ENCODE measurements around the gene FMN2. TPM values are rescaled to one million over a fixed set of nuclear protein-coding genes. Genes with fewer than 3 reads are reported as not detected.

FMN2 gene
- polyA plus RNA-seq, 3 donors, result 5.1 to 7.4 (median 5.4) TPM

- DNase-seq (ENCODE audit: extremely low read depth in 1 of 11, low read depth in 9 of 11, low spot score in 4 of 11), result peak in 6 of 11 donors; percentile 4 to 19 (median 10)
These were observed 1.7 kb downstream of the FMN2 start for GRCh38 chr1:240093120-240093961.

- no peak for DNase-seq (ENCODE audit: extremely low read depth in 1 of 11, low read depth in 9 of 11, low spot score in 4 of 11)
These were observed 2.5 kb downstream of the FMN2 start for GRCh38 chr1:240094041-240094722.

GRCh38 chr1:240096974-240097373 lies 5.3 kb downstream of the FMN2 start:
- no peak for DNase-seq (ENCODE audit: extremely low read depth in 1 of 11, low read depth in 9 of 11, low spot score in 4 of 11)

DNA sequence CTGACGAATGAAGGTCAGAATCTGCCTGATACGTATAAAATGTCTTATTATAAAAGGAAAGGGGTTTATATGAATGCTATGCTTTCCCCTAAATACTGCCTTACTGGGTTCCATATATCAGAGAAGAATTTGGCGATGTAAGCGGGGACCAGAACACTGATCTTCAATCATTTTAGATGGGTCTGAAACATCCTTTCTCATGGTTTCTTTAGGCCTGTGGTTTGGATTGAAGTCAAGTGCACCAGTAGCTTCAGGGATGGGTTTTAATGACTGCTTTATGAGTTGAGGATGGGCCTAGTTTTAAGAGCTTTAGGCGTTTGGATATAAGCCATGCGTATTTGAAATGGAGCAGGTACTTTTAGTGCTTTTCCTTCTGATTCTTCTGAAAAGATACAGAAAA lies 6.9 kb downstream of the FMN2 start:
- no peak for DNase-seq (ENCODE audit: extremely low read depth in 1 of 11, low read depth in 9 of 11, low spot score in 4 of 11)

- no peak for DNase-seq (ENCODE audit: extremely low read depth in 1 of 11, low read depth in 9 of 11, low spot score in 4 of 11)
These were observed 7.6 kb downstream of the FMN2 start for GRCh38 chr1:240099329-240099728.

DNA sequence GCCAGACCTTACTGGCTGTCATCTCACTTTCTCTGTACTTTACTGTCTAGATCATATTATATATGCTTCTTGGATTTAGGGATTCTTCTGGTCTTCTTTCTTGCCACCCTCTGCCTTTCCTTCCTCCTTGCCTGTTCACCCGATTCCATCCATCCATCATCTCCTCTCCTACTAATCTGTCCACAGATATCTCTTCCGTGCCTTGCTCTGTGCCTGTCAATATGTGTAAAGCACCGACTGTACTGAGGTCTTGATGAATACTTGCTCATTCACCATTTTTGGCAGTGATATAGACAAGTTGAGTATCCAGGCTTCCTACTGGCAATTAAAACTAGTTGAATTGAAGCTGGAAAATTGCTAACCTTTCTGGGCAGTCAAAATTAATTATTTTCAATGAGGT lies 8.1 kb downstream of the FMN2 start:
- no peak for DNase-seq (ENCODE audit: extremely low read depth in 1 of 11, low read depth in 9 of 11, low spot score in 4 of 11)

GRCh38 chr1:240100371-240100934 lies 8.8 kb downstream of the FMN2 start:
- DNase-seq (ENCODE audit: extremely low read depth in 1 of 11, low read depth in 9 of 11, low spot score in 4 of 11), result no peak

DNA sequence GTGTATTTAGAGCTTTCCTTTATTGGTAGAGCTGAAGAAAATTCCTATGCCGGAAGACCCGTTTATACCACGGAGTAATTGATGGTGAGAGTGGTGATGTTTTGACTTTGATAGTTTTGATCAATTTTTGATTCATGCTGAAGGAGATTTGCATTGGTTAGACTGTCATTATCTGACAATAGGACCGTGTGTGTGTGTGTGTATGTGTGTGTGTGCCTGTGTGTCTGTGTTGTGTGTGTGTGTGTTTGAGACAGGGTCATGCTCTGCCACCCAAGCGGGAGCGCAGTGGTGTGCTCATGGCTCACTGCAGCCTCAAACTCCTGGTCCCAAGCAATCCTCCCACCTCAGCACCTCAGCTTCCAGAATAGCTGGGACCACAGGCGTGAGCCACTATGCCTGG lies 9.6 kb downstream of the FMN2 start:
- no peak for DNase-seq (ENCODE audit: extremely low read depth in 1 of 11, low read depth in 9 of 11, low spot score in 4 of 11)

GRCh38 chr1:240101737-240102136 lies 10.1 kb downstream of the FMN2 start:
- DNase-seq (ENCODE audit: extremely low read depth in 1 of 11, low read depth in 9 of 11, low spot score in 4 of 11), result no peak

DNA sequence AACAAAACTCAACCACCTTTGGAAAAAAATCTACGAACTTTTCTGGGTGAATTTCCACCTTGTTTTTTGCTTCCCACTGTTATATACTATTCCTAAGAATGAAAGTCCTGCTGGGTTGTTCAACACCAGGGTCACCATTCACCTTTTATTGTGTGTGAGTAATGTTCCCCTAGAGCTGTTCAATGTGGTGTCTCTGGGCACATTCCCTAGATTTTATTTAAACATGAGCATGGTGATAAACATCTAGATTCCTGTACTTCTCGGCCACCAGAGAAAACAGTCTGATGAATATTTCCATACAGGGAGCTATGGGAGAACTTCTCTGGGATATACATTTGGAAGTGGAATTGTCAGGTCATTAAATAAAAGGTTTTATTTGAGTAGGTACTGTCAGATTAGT lies 13.0 kb downstream of the FMN2 start:
- DNase-seq (ENCODE audit: extremely low read depth in 1 of 11, low read depth in 9 of 11, low spot score in 4 of 11), result no peak

GRCh38 chr1:240107058-240107684 lies 15.5 kb downstream of the FMN2 start:
- DNase-seq (ENCODE audit: extremely low read depth in 1 of 11, low read depth in 9 of 11, low spot score in 4 of 11), result no peak

- no peak for DNase-seq (ENCODE audit: extremely low read depth in 1 of 11, low read depth in 9 of 11, low spot score in 4 of 11)
These were observed 17.4 kb downstream of the FMN2 start for GRCh38 chr1:240109130-240109529.

DNA sequence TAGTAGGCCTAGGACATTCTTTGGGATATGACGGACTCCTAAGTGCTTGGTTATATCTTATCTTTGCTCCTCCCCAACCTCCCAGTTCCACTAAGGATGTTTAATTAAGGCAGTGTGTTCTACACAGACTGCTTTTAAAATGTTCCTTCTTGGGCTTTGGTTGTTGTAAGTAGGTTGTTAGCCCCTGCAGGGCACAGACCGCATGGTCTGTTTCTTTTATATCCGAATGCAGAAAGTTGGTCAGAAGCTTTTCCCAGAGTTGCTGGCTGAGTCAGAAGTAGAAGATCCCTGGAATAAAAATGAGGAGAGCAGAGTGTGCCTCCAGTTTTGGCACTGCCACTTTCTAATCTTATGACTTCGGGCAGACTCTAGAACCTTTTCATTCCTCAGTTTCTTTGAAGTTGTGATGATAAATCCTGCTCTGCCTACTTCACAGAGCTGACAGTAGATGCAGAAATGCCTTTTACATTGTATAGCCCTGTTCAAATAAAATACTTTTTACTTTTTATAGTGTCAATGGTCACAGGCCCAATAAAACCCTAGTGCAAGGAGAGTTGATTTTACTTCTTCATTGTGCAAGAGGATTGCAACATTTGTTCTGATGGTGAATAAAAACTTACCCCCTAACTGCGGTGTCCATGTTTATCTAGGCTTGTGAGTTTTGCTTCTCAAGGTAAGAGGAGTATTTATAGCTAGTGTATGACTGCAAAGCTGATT lies 18.4 kb downstream of the FMN2 start:
- DNase-seq (ENCODE audit: extremely low read depth in 1 of 11, low read depth in 9 of 11, low spot score in 4 of 11), result no peak

- no peak for DNase-seq (ENCODE audit: extremely low read depth in 1 of 11, low read depth in 9 of 11, low spot score in 4 of 11)
These were observed 19.9 kb downstream of the FMN2 start for GRCh38 chr1:240111558-240111957.

DNA sequence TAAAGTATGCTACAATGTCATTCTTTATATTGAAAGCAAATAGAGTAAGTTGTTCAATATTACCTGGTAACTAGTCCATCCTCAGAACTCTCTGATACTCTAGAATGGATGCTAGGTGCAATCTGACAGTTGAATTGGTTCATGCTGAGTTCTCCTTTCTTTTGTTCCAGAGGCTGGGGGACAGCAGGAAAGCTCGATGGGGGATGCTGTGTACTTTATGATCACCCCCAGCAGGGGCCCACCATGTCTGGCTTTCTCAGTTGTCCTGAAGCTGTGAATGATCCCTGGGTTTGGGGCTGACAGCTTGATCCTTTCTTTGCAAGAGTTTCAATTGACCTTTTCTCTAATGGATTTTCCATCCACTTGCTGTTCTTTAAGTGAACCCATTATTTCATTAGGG lies 22.5 kb downstream of the FMN2 start:
- DNase-seq (ENCODE audit: extremely low read depth in 1 of 11, low read depth in 9 of 11, low spot score in 4 of 11), result no peak

GRCh38 chr1:240115831-240116230 lies 24.1 kb downstream of the FMN2 start:
- no peak for DNase-seq (ENCODE audit: extremely low read depth in 1 of 11, low read depth in 9 of 11, low spot score in 4 of 11)

DNA sequence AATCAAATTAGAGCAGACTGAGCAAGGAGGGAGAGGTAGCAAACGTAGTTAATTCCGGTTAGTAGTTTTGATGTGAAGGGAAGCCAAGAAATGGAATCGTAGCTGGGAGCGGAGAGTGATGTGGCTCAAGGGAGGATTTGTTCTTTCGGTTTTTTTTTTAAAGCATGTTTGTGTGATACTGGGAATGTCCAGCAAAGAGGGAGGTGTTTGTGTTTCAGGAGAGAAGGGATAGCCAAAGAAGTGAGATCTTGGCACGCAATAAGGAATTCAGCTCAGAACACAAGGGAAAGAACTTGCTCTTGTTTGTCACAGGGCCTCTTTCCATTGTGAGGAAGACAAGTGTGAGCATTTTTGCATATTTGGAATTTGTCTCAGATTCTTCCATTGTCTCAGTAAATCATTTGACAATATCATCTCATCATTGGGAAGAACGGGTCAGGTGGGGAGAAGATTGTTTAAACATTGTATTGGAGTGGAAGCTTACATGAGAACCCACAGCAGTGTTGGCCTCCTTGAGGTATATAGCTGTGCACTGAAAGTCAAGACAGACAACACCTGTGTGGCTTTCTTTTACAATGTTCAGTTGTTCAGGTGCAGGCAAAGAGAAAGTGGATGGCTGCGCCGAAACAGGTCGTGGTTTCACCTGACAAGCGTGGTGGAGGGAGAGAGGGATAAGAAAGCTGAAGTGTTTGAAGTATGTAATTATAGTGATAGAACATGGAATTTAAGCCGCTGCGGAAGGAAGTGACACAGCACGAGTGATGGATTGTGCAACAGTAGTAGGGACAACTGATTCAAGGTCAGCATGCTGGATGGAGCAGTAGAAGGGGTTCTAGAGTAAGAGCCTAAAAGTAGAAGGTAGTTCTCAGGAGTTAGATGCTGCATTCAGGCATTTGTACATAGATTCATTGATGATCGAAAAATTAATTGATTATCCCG lies 25.4 kb downstream of the FMN2 start:
- no peak for DNase-seq (ENCODE audit: extremely low read depth in 1 of 11, low read depth in 9 of 11, low spot score in 4 of 11)

GRCh38 chr1:240117930-240118329 lies 26.2 kb downstream of the FMN2 start:
- no peak for DNase-seq (ENCODE audit: extremely low read depth in 1 of 11, low read depth in 9 of 11, low spot score in 4 of 11)

Data from renal cortex interstitium (tissue), 11 donors.